SIG-M5 treated with dmso at 0.1 percent for 504 hours (cell line): Measurements from ENCODE around the gene ACTRT2.

Experiments used
- DNase-seq: peaks from one replicate; lab custom pipeline; 2025; ENCODE audit not compliant: unreplicated experiment; lab: John Stamatoyannopoulos, UW

Gene ACTRT2

DNA sequence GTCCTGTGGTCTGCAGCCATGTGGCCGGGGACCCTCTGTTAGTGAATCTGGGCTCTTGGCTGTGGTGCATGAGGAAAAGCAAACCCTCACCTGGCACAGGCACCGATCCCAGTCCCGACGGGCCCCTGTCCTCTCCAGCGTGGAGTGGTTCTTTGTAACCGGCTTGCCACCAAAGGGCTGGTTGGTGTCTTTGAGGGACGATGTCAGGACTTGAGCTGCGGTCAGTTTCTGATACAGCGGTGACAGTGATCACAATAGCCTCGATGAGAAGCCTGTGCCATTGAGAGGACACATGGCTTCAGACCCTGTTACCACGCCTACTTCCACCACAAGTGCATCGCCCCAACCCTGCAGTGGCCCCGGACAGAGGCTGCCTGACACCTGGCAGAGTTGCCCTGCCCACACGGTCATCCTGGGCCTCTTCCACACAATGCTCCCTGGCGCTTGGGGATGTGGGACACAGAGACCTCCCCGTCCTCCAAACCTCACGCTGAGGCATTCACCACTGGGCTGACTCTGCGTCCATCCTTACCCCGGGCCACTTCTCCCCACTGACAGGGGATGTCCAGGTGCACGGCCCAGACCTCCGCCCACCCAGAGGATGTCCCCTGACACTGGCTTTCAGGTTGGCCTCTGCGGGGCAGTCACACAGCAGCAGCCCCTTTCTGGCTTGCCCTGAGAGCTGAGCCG lies 18.8 kb upstream of the ACTRT2 start:
- no peak for DNase-seq

- DNase-seq, result no peak
These were observed 18.0 kb upstream of the ACTRT2 start for GRCh38 chr1:3003039-3003940.

DNA sequence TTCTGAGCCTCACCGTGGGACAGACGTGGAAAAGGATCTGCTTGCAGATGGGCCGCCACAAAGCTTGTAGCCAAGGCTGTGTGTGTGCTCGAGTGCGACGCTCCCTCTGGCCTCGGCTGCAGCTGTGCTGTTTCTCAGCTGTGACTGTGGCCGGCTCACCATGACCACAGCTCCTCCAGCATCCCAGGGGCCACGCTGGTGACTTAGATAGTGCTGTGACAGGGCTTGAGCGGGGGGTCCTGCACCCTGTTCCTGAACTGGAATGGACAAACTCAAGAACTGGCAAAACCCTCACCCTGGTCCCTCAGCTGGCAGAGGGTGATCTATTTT lies 17.4 kb upstream of the ACTRT2 start:
- DNase-seq, result no peak

GRCh38 chr1:3004285-3005205 lies 16.7 kb upstream of the ACTRT2 start:
- no peak for DNase-seq

DNA sequence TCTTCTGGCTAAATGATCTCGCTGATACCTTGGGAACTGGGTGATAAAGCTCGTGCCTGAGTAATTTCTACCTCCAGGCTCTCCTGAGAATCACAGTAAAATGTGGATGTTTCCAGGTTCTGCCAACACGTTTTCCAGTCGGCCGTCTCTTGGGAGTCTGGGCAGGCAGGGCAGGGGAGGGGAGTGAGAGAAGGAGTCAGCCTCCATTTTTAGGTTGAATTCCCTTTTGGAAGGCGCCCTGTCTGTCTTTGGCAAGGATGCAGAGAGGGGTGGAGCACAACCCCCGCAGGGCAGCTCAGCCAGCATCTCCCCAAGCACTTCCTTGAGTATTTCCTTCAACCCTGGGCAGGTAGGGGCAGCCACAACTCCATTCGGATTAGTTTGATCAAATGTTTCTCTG lies 15.5 kb upstream of the ACTRT2 start:
- no peak for DNase-seq

DNA sequence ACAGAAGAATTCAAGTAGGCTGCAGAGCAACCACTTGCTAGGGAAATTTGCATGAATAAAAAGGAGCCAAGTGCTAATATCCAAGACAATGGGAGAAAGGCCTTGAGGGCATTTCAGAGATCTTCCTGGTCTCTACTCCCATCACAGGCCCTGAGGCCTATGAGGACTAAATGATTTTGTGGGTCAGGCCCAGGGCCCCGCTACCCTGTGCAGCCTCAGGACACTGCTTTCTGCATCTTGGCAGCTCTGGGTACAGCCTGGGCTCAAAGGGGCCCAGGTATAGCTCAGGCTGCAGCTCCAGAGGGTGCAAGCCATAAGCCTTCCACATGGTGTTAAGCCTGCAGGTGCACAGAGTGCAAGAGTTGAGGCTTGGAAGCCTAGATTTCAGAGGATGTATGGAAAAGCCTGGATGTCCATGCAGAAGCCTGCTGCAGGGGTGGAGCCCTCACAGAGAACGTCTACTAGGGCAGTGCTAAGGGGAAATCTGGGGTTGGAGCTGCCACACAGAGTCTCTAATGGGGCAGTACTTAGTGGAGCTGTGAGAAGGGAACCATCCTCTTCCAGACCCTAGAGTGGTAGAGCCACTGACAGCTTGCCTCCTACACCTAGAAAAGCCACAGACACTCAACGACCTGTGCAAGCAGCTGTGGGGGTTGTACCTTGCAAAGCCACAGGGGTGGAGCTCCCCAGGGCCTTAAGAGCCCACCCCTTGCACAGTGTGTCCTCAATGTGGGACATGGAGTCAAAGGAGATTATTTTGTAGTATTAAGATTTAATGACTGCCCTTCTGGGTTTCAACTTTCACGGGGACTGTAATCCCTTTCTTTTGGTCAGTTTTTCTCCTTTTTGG lies 13.7 kb upstream of the ACTRT2 start:
- no peak for DNase-seq

DNA sequence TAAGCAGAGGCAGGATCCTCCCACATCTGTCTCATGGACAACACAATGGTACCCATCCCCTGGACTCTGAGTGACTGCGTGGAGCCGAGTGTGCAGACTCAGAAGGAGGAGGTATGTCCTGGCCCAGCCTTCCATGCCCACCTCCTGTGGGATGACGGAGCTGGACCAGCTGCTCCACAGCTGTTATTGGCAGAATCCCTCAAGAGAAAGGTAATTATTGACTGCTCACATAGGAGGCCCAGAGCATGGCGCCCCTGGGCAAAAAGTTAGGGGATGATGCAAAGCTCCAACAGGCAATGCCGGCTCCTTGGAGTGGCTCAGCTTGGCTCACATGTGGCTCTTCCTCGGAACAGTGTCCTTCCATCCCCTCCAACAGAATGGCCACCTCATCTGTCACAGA lies 12.2 kb upstream of the ACTRT2 start:
- no peak for DNase-seq

GRCh38 chr1:3009556-3009955 lies 11.7 kb upstream of the ACTRT2 start:
- no peak for DNase-seq

DNA sequence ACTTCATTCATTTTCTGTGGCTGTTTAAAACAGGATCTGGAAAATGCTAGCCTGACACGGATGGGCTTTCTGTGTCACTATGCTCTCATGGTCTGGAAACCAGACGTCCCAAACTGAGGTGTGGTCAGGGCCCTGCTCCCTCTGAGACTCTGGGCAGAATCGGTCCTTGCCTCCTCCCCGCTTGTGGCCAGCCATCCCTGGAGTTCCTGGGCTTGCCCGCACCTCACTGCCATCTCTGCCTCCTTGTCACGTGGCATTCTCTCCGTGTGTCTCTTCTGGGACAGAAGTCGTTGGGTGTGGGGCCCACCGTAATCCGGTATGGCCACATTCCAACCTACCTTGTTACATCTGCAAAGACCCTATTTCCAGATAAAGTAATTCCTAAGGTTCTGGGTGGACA lies 10.1 kb upstream of the ACTRT2 start:
- no peak for DNase-seq

DNA sequence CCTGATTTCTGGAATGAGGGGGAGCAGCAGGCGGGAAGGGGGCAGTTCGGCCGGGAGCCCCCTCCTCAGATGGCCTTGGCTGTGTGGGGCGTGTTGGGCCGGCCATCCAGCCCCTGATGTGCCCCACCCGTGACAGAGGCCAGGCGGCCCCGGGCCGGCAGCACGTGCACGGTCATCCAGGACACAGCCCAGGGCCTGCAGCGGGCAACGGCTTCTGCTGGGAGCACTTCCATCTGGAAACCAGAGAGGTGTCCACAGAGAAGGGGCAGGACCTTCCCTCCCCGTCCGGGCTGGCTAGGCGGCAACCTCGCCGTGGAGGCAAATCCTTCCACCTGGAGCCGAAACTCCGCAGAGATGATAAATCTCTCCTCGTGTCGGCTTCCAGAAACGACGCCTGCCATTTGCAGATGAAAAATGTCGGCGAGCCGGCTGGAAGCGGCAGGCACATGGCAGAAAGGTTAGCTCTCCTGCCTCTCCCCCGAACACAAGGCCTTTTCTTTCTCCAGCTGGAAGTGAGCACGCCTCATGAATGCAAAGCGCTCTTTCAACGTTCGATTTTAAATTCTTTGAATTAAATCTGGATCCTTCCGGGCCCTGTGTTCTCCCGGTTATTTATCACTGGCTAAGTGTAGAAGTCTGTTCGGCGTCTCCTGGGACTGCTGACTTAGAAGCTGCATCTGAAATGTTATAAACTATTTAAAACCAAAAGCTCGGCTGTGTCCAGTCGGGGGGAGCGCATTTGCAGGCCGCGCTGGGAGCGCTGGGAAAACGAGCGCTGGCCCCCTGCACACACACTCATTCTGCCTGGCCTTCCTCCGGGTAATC lies 9.4 kb upstream of the ACTRT2 start:
- no peak for DNase-seq

DNA sequence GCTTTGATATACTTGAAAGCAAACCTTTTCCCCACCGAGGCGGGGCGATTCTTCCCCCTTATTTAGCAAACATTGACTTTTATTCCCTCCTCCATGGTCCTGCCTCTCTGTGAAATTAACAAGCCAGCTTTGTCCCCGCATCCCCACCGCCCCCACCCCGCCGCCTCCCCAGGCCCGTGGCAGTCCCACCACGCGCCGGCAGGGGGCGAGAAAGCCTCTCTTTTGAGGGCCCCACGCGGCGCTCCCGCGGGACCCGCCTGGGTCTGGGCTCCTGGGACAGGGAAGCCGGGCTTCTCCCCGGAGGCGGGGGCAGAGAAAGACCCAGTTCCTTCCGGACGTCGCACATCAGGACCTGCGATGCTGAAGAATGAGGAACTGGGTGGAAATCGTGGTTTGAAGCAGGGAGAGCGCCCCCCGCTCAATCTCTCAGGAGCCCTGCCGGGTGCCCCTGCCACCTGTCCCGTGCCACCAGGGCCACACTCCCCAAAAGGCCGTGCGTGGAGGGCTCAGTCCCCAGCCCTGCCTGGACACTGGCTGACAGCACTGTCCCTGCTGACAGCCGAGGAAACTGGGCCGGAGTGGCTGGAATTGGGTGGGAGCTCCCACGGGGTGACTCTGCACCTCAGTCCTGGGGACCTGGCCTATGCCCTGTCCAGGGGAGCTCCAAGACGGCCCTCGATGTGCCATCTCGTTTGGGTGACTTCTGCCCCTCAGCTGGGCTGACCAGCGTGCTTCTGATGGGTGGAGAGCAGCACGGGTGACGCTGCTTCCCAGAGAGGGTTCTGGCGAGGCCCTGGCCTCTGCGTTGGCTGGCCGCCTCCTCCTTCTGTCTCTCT lies 8.6 kb upstream of the ACTRT2 start:
- DNase-seq, result no peak

DNA sequence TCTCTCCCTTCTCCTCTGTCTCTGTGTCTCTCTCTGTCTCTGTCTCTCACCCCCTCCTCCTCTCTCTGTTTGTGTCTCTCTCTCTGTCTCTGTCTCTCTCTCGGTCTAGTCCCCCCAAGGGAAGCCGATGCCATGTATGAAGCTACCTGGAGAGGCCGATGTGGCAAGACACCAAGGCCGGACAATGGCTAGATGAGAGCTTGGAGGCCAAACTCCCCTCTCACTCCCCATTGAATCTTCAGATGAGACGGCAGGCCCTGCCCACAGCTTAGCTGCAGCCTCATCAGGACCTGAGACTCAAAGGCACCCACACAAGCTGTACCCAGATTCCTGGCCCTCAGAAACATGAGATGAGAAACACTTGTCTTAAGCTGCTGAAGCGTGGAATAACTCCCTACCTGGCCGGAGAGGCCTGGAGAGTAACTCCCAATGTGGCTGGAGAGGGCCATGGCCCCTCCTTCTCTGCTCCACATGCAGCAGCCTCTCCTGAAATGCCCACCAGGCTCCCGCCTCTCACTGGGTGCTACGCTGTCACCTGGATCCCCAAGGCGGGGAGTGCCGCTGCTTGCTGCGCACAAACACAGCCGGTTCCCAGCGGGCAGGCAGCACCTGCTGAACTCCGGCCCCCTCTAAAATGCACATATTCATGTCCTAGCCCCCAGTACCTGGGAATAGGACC lies 7.8 kb upstream of the ACTRT2 start:
- no peak for DNase-seq

- no peak for DNase-seq
These were observed 7.2 kb upstream of the ACTRT2 start for GRCh38 chr1:3014050-3014440.

DNA sequence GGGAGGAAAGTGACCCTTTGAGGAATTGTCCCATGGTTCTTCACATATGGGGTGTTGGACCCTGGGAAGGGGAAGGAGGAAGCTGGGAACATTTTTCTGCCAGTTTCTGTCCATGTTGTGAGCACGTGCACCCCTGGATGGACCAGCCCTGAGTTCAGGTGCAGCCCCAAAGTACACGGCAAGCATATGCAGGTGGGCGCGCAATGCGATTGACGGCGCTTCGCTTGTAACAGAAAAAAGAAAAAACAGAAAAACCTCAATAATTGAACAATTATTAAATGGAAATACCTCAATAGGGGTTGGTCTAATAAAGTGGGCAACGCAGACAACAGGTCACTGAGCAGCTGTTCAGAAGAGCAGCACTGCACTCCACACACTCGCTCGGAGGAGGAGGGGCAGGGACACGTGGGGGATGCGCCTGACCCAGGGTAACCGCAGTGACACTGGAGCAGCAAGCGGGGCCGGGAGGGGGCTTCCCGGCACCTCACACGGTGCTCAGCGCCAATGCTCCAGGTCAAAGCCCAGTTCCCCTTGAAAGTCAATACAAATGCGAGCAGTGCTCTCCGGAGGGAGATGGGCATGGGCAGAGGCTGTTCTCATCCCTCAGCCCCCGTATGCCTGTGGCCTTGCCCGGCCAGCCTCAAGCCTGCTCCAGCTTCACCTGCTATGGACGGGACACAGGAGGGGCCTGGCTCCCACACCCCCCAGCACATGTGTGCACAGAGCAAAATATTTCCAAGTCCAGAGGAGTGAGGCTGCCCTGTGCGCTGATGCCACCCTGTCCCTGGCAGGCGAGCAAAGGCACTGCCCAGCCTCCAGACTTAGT lies 6.6 kb upstream of the ACTRT2 start:
- no peak for DNase-seq

DNA sequence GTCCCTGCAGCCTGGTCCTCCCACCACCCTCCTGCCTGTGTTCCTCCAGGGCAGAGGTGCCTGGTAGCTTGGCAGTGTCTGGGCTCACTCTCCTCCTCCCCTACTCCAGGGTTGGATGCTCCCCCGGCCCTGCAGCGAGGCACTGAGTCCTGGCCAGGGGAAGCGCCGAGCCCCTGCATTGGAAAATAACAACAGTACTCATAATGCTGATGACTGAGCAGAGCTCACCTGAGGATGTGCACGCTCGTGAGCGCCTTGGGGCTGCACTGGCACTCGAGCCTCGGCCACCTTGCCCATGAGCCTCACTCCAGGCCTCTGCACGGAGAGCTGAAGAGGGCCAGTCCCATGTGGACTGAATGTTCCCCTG lies 6.0 kb upstream of the ACTRT2 start:
- DNase-seq, result no peak

GRCh38 chr1:3015744-3016143 lies 5.5 kb upstream of the ACTRT2 start:
- DNase-seq, result no peak

GRCh38 chr1:3016641-3017439 lies 4.4 kb upstream of the ACTRT2 start:
- DNase-seq, result no peak
